ENCODE data around the gene MED14. TPM values are rescaled to one million over a fixed set of nuclear protein-coding genes. Genes with fewer than 3 reads are reported as not detected.

The MED14 gene
- total and polyA plus RNA-seq, 2 of the 8 experiments (the other 6 are each of a cell fraction or from before 2014, with no cell fraction given), result 79.7 to 117 TPM

DNA sequence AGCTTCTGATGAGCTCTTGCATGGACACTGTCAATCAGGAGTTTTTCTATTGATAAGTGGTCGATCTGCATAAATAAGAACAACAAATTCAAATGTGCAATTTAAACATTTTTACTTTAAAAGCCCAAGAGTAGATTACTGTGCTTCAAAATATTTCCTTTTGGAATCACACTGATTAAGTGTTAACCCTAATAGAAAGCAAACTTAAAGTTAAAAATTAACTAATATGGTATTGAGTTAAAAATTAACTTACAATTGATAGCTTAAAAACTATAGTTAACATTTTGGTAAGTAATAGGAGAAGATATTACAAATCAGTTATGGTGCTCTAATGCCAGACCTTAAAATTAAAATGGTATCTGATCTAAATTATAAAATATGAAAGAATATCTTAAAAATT lies 25.9 kb downstream of the MED14 start:
- Histone ChIP-seq H3K9me3 (ENCODE audit: insufficient read depth in 2 of 2, low read depth in 1 of 2, low read length in 1 of 2) (no peaks in the 10 kb centered on the region), H2AK5ac (ENCODE audit: low read depth, low read length) (no peak overlapping the region), H2BK20ac (ENCODE audit: low read length) (no peak overlapping the region), H3K9ac (replicated peaks in 1 of 4; ENCODE audit: extremely low read depth in 1 of 4, low read depth in 3 of 4, low read length in 3 of 4) (no peak overlapping the region), H3K23ac (ENCODE audit: insufficient read length) (no peak overlapping the region), H3K36me3 (ENCODE audit: control insufficient read depth in 2 of 4, insufficient read depth in 4 of 4, low read length in 3 of 4) (peaks cover 9 to 98% (median 45%) of the 10 kb centered on the region in 4 experiments), H3K27me3 (replicated peaks in 1 of 4; ENCODE audit: control insufficient read depth in 3 of 4, extremely low read depth in 1 of 4, insufficient read depth in 3 of 4, low read length in 3 of 4) (no peaks in the 10 kb centered on the region), H4K8ac (ENCODE audit: extremely low read depth, insufficient read depth, low read length) (no peak overlapping the region), H3K27ac (ENCODE audit: low read depth, low read length) (no peak overlapping the region), H3K4me1 (replicated peaks in 1 of 4; ENCODE audit: control insufficient read depth in 3 of 4, insufficient read depth in 4 of 4, low read length in 3 of 4) (no peaks in the 10 kb centered on the region), H3K56ac (replicated peaks; ENCODE audit: insufficient read length, low read depth, low read length) (no peak overlapping the region), H2BK15ac (ENCODE audit: low read length) (no peak overlapping the region), H4K20me1 (replicated peaks in 1 of 2; ENCODE audit: control insufficient read depth in 1 of 2, insufficient read depth in 2 of 2, low read length in 2 of 2) (peaks cover under 1 to 2% of the 10 kb centered on the region in 2 experiments), H3K14ac (ENCODE audit: insufficient read length) (no peak overlapping the region), H3K18ac (ENCODE audit: extremely low read depth, low read length) (no peak overlapping the region), H3K4me2 (ENCODE audit: insufficient read depth in 1 of 2, low read depth in 2 of 2, low read length in 2 of 2) (no peak overlapping the region), H2BK5ac (ENCODE audit: low read depth, low read length) (no peak overlapping the region), H4K91ac (replicated peaks; ENCODE audit: insufficient read length, low read length) (no peak overlapping the region), H2BK12ac (ENCODE audit: low read depth, low read length) (no peak overlapping the region), H3K4ac (replicated peaks; ENCODE audit: insufficient read length, low read depth, low read length) (no peak overlapping the region), H2BK120ac (replicated peaks; ENCODE audit: low read depth, low read length) (no peak overlapping the region), H3K4me3 (ENCODE audit: extremely low read depth in 1 of 4, insufficient read depth in 2 of 4, low read depth in 3 of 4, low read length in 4 of 4) (no peak overlapping the region), H2AFZ (ENCODE audit: low read length) (no peak overlapping the region), H3K79me1 (ENCODE audit: low read depth, low read length) (no peaks in the 10 kb centered on the region), H3K23me2 (ENCODE audit: low read depth, low read length) (no peaks in the 10 kb centered on the region), H4K5ac (ENCODE audit: insufficient read length, low read depth, low read length) (no peak overlapping the region), H3K79me2 (ENCODE audit: control insufficient read depth in 1 of 2, insufficient read depth in 2 of 2, low read length in 2 of 2) (peaks cover 0 to 6% of the 10 kb centered on the region in 2 experiments; a peak in 2 of 4 replicates)
- no peak for DNase-seq (ENCODE audit: low read depth in 1 of 2, low spot score in 2 of 2)
- 100% methylated on average over 1 of the region's 1 CpG; no CpG with 5 or more reads in 1 of the 2 experiments for WGBS, 2 experiments (ENCODE audit: extremely low coverage in 1 of 2, insufficient coverage in 1 of 2, insufficient read length in 1 of 2, insufficient replicate concordance in 2 of 2, low coverage in 1 of 2, low lambda C conversion rate in 2 of 2, missing lambda C conversion rate in 1 of 2)
- ChIA-PET CTCF (ENCODE audit: partially characterized antibody) (no interaction called here), POLR2A (ENCODE audit: partially characterized antibody) (no interaction called here)
- TF ChIP-seq ASH2L (IDR thresholded peaks at IDR 0.05; ENCODE audit: low read length), result no peak
- no peak for TF ChIP-seq SIX5 (IDR thresholded peaks at IDR 0.05; ENCODE audit: low read depth, low read length)
- TF ChIP-seq SIRT6 (IDR thresholded peaks at IDR 0.05; ENCODE audit: low read length), result no peak
- TF ChIP-seq RBBP5 (IDR thresholded peaks at IDR 0.05; ENCODE audit: borderline replicate concordance, low read depth, low read length), result no peak
- TF ChIP-seq GTF2F1 (IDR thresholded peaks at IDR 0.05; ENCODE audit: borderline replicate concordance, low read depth, low read length), result no peak
- no peak for TF ChIP-seq JUN (IDR thresholded peaks at IDR 0.05; ENCODE audit: low read depth, low read length)
- TF ChIP-seq KDM5A (IDR thresholded peaks at IDR 0.05; ENCODE audit: low read length), result no peak
- no peak for TF ChIP-seq ZNF274 (IDR thresholded peaks at IDR 0.05; ENCODE audit: borderline replicate concordance, extremely low read depth, low read length)
- TF ChIP-seq EZH2 (IDR thresholded peaks at IDR 0.05; ENCODE audit: low read depth, low read length, severe bottlenecking), result no peak
- no peak for FAIRE-seq
